Astrocyte (in vitro differentiated cells and primary cell): ENCODE measurements around the gene FHIT. TPM values are rescaled to one million over a fixed set of nuclear protein-coding genes. Genes with fewer than 3 reads are reported as not detected.

ENCODE experiments used
- DNase-seq: peaks from one replicate; pipeline ENCODE4 v3.0.0-alpha.2; 2010; ENCODE audit warnings: low read depth
- FAIRE-seq: peaks from 2 replicates; lab custom pipeline; 2011; peaks lifted over from hg19 to GRCh38; lab: Jason Lieb, UNC
- H2AFZ ChIP-seq: 2 replicates; pipeline ENCODE4 v1.6.0; 2012; ENCODE audit warnings: low read depth, low read length, inconsistent platforms
- H3K27ac ChIP-seq: 2 replicates; pipeline ENCODE4 v1.5.1; 2011; ENCODE audit warnings: low read depth, low read length, inconsistent platforms
- H3K27me3 ChIP-seq: 2 replicates; pipeline ENCODE4 v1.6.0; 2011; ENCODE audit warnings: low read length, inconsistent platforms; ENCODE audit not compliant: insufficient read depth
- H3K36me3 ChIP-seq: 2 replicates; pipeline ENCODE4 v1.5.1; 2011; ENCODE audit warnings: low read length, inconsistent platforms; ENCODE audit not compliant: insufficient read depth
- H3K4me1 ChIP-seq: 2 replicates; pipeline ENCODE4 v1.5.1; 2011; ENCODE audit warnings: low read length, inconsistent platforms; ENCODE audit not compliant: insufficient read depth
- H3K4me2 ChIP-seq: 2 replicates; pipeline ENCODE4 v1.6.0; 2012; ENCODE audit warnings: low read length, inconsistent platforms
- H3K4me3 ChIP-seq: 2 replicates; pipeline ENCODE4 v1.5.1; 2011; ENCODE audit warnings: low read depth, mild to moderate bottlenecking, low read length, inconsistent platforms; ENCODE audit not compliant: insufficient read depth
- H3K79me2 ChIP-seq: 2 replicates; pipeline ENCODE4 v1.6.0; 2012; ENCODE audit warnings: mild to moderate bottlenecking, low read length, inconsistent platforms; ENCODE audit not compliant: insufficient read depth
- H3K9ac ChIP-seq: 2 replicates; pipeline ENCODE4 v1.6.0; 2012; ENCODE audit warnings: mild to moderate bottlenecking, low read length, inconsistent platforms
- H3K9me3 ChIP-seq: 2 replicates; pipeline ENCODE4 v1.5.1; 2012; ENCODE audit warnings: low read depth, mild to moderate bottlenecking, low read length, inconsistent platforms; ENCODE audit not compliant: insufficient read depth
- H4K20me1 ChIP-seq: 2 replicates; pipeline ENCODE4 v1.6.0; 2012; ENCODE audit warnings: low read length, inconsistent platforms; ENCODE audit not compliant: insufficient read depth
- H3K27ac Mint-ChIP-seq: one replicate; pipeline ENCODE4 v1.8.0; 2021; ENCODE audit warnings: mild to moderate bottlenecking, mixed read lengths; ENCODE audit not compliant: unreplicated experiment
- H3K27me3 Mint-ChIP-seq: one replicate; pipeline ENCODE4 v1.8.0; 2021; ENCODE audit warnings: low read depth, mixed read lengths; ENCODE audit not compliant: unreplicated experiment
- H3K36me3 Mint-ChIP-seq: one replicate; pipeline ENCODE4 v1.8.0; 2021; ENCODE audit warnings: low read depth, mixed read lengths; ENCODE audit not compliant: unreplicated experiment
- H3K4me1 Mint-ChIP-seq: one replicate; pipeline ENCODE4 v1.8.0; 2021; ENCODE audit warnings: low read depth, mixed read lengths; ENCODE audit not compliant: unreplicated experiment
- H3K4me3 Mint-ChIP-seq: one replicate; pipeline ENCODE4 v1.8.0; 2021; ENCODE audit warnings: mild to moderate bottlenecking, moderate library complexity, mixed read lengths; ENCODE audit not compliant: unreplicated experiment
- H3K9me3 Mint-ChIP-seq: one replicate; pipeline ENCODE4 v1.8.0; 2021; ENCODE audit warnings: mild to moderate bottlenecking, mixed read lengths; ENCODE audit not compliant: unreplicated experiment
- EZH2 ChIP-seq: IDR thresholded peaks from 2 replicates; pipeline ENCODE4 v1.6.1; 2012; ENCODE audit warnings: mild to moderate bottlenecking, low read length, inconsistent platforms; ENCODE audit not compliant: insufficient read depth
- total RNA-seq: library from RNA; stranded (reverse); gene quantifications from 2 replicates; pipeline ENCODE4 v1.2.1, GENCODE V29; 2021
- TF ChIP-seq, protein P1 (sequence below): IDR thresholded peaks from 2 replicates; pipeline ENCODE4 v1.5.1; 2011; ENCODE audit warnings: low read depth, mild to moderate bottlenecking, inconsistent platforms, low read length, moderate library complexity; ENCODE audit not compliant: insufficient read depth

The FHIT gene
- total RNA-seq, 1 donor from 2014 or later = 6.7 TPM

DNA sequence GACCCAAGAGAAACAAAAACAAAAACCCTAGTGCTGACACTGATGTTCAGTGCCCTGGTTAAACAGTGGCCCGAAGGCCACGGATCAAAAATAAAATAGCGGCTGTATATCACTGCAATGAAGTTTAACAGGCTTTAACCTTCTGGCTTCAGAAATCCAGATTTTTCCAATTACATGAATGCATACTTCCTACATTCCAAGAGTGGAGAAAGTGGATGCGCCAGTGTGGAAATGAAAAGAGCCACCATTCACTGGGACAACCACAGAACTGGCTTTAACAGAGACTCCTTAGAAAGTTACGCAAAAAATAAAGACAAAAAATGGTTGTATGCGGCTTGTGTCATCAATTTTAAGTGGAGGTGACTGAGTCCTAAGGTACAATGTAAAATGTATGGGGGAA, 522.2 kb downstream of the FHIT start:
- Histone ChIP-seq H3K4me3 (no peak overlapping the region), H3K79me2 (no peaks in the 10 kb centered on the region), H3K27ac (no peak overlapping the region), H3K4me2 (no peak overlapping the region), H3K27me3 (no peaks in the 10 kb centered on the region), H3K9me3 (no peaks in the 10 kb centered on the region), H3K4me1 (no peaks in the 10 kb centered on the region), H3K9ac (no peak overlapping the region), H4K20me1 (no peaks in the 10 kb centered on the region), H2AFZ (no peak overlapping the region), H3K36me3 (no peaks in the 10 kb centered on the region)
- FAIRE-seq (no peak), DNase-seq (no peak)
- H3K36me3 Mint-ChIP-seq = no peaks in the 10 kb centered on the region
- H3K9me3 Mint-ChIP-seq = no peaks in the 10 kb centered on the region
- no peak overlapping the region for H3K27ac Mint-ChIP-seq
- H3K27me3 Mint-ChIP-seq = no peaks in the 10 kb centered on the region
- no peak overlapping the region for H3K4me3 Mint-ChIP-seq
- H3K4me1 Mint-ChIP-seq = peaks cover 1% of the 10 kb centered on the region
- TF ChIP-seq, protein P1, sequence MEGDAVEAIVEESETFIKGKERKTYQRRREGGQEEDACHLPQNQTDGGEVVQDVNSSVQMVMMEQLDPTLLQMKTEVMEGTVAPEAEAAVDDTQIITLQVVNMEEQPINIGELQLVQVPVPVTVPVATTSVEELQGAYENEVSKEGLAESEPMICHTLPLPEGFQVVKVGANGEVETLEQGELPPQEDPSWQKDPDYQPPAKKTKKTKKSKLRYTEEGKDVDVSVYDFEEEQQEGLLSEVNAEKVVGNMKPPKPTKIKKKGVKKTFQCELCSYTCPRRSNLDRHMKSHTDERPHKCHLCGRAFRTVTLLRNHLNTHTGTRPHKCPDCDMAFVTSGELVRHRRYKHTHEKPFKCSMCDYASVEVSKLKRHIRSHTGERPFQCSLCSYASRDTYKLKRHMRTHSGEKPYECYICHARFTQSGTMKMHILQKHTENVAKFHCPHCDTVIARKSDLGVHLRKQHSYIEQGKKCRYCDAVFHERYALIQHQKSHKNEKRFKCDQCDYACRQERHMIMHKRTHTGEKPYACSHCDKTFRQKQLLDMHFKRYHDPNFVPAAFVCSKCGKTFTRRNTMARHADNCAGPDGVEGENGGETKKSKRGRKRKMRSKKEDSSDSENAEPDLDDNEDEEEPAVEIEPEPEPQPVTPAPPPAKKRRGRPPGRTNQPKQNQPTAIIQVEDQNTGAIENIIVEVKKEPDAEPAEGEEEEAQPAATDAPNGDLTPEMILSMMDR = no peak
- TF ChIP-seq EZH2 = no peak

DNA sequence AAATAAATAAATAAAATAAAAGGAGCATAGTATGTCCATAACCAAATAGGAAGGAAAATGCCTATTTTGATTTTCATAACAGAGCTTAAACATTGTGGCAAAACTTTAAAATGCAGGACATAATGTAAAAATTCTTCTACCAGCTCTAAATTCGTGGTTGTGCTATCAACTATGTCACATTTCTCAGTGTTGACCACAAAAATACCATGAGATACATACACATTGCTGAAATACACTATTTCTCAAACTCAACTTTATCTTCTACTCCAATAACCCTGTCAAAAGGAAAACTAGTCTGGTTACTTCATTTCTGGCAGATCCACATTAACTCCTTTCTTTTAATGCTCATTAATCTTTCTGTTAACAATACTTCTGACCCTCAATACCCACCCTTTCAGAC, 523.2 kb downstream of the FHIT start:
- Mint-ChIP-seq H3K4me1 (peaks cover 1% of the 10 kb centered on the region), H3K4me3 (no peak overlapping the region), H3K36me3 (no peaks in the 10 kb centered on the region), H3K27ac (no peak overlapping the region), H3K9me3 (no peaks in the 10 kb centered on the region), H3K27me3 (no peaks in the 10 kb centered on the region)
- no peaks in the 10 kb centered on the region for H3K4me1 ChIP-seq
- DNase-seq (no peak), FAIRE-seq (peak; percentile 54)
- no peaks in the 10 kb centered on the region for H3K36me3 ChIP-seq
- no peaks in the 10 kb centered on the region for H3K27me3 ChIP-seq
- no peaks in the 10 kb centered on the region for H3K9me3 ChIP-seq
- H2AFZ ChIP-seq = no peak overlapping the region
- H3K27ac ChIP-seq = no peak overlapping the region
- H3K9ac ChIP-seq = no peak overlapping the region
- no peak overlapping the region for H3K4me2 ChIP-seq
- H3K79me2 ChIP-seq = no peaks in the 10 kb centered on the region
- H4K20me1 ChIP-seq = no peaks in the 10 kb centered on the region
- H3K4me3 ChIP-seq = no peak overlapping the region
- TF ChIP-seq, protein P1 = no peak
- TF ChIP-seq EZH2 = no peak

DNA sequence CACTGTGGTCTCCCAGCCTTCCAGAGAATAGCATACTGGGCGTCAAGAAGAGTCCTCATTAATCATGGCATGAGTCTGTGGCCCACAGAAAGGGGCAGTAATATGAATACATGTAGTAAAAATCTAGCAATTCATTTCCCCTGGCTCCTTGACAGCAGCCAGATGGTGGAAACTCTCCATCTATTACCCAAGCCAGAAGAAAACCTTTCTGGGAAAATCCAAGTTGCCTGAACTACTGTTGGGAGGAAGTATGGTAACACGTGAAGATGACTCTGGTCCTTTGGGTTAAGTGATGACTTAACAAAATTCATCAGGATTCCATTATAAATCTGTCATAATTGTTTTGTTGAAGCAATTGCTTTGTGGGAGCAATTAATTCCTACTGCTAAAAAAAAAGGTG, 530.5 kb downstream of the FHIT start:
- FAIRE-seq (no peak), DNase-seq (peak; percentile 75)
- Mint-ChIP-seq H3K27me3 (no peaks in the 10 kb centered on the region), H3K27ac (no peak overlapping the region), H3K4me1 (peaks cover 1% of the 10 kb centered on the region), H3K4me3 (no peak overlapping the region), H3K36me3 (no peaks in the 10 kb centered on the region), H3K9me3 (peaks cover 1% of the 10 kb centered on the region)
- Histone ChIP-seq H3K79me2 (no peaks in the 10 kb centered on the region), H3K9ac (no peak overlapping the region), H3K36me3 (no peaks in the 10 kb centered on the region), H2AFZ (no peak overlapping the region), H3K27ac (no peak overlapping the region), H3K9me3 (no peaks in the 10 kb centered on the region), H3K4me2 (no peak overlapping the region), H3K27me3 (no peaks in the 10 kb centered on the region), H4K20me1 (no peaks in the 10 kb centered on the region), H3K4me3 (no peak overlapping the region), H3K4me1 (no peaks in the 10 kb centered on the region)
- TF ChIP-seq EZH2 = no peak
- TF ChIP-seq, protein P1 = no peak
